H9 (cell line): ENCODE measurements around the gene STK35. TPM values are rescaled to one million over a fixed set of nuclear protein-coding genes. Genes with fewer than 3 reads are reported as not detected.
A peak's percentile ranks its signal among the peaks of the same experiment; 100 is the strongest.

Experiments used
- DNase-seq: peaks from one replicate; pipeline ENCODE4 v3.0.0-alpha.2; 2017
- H2AFZ ChIP-seq: one replicate; pipeline ENCODE4 v1.6.1; 2013; ENCODE audit warnings: mild to moderate bottlenecking, low read length, control low read depth, moderate library complexity
- H2AK5ac ChIP-seq: 2 replicates; pipeline ENCODE4 v1.6.1; 2013; ENCODE audit warnings: low read length, control low read depth, mixed read lengths; ENCODE audit not compliant: insufficient read length
- H2BK120ac ChIP-seq: one replicate; pipeline ENCODE4 v1.6.1; 2013; ENCODE audit warnings: low read depth, mild to moderate bottlenecking, low read length, control low read depth, inconsistent platforms; ENCODE audit not compliant: poor library complexity, severe bottlenecking
- H2BK12ac ChIP-seq: 2 replicates; pipeline ENCODE4 v1.6.1; 2013; ENCODE audit warnings: low read length, control low read depth, mixed read lengths, low read depth; ENCODE audit not compliant: insufficient read length
- H2BK15ac ChIP-seq: 2 replicates; pipeline ENCODE4 v1.6.1; 2013; ENCODE audit warnings: low read depth, low read length, control low read depth
- H2BK20ac ChIP-seq: one replicate; pipeline ENCODE4 v1.6.1; 2013; ENCODE audit warnings: low read depth, mild to moderate bottlenecking, low read length, control low read depth, inconsistent platforms; ENCODE audit not compliant: poor library complexity, severe bottlenecking
- H2BK5ac ChIP-seq: 2 replicates; pipeline ENCODE4 v1.6.1; 2013; ENCODE audit warnings: low read length, control low read depth, mixed read lengths; ENCODE audit not compliant: insufficient read length
- H3K14ac ChIP-seq: 2 replicates; pipeline ENCODE4 v1.6.1; 2013; ENCODE audit warnings: low read length, control low read depth; ENCODE audit not compliant: insufficient read depth
- H3K18ac ChIP-seq: 2 replicates; pipeline ENCODE4 v1.6.1; 2013; ENCODE audit warnings: low read depth, mild to moderate bottlenecking, mixed read lengths, low read length, control low read depth; ENCODE audit not compliant: insufficient read length
- H3K23ac ChIP-seq: 2 replicates; pipeline ENCODE4 v1.6.1; 2013; ENCODE audit warnings: low read length, control low read depth, mixed read lengths, low read depth; ENCODE audit not compliant: insufficient read length
- H3K23me2 ChIP-seq: 2 replicates; pipeline ENCODE4 v1.6.1; 2013; ENCODE audit warnings: low read depth, mild to moderate bottlenecking, mixed read lengths, low read length, control low read depth; ENCODE audit not compliant: insufficient read length, poor library complexity, severe bottlenecking
- H3K27ac ChIP-seq: 2 replicates; pipeline ENCODE4 v1.5.1; 2013; ENCODE audit warnings: low read length, control low read depth, mixed read lengths, low read depth; ENCODE audit not compliant: insufficient read length
- H3K27me3 ChIP-seq: 2 replicates; pipeline ENCODE4 v1.6.1; 2013; ENCODE audit warnings: low read length, control low read depth, inconsistent platforms; ENCODE audit not compliant: insufficient read depth
- H3K4ac ChIP-seq: 2 replicates; pipeline ENCODE4 v1.6.1; 2013; ENCODE audit warnings: low read depth, mild to moderate bottlenecking, control low read depth, inconsistent platforms, low read length, moderate library complexity
- H3K4me1 ChIP-seq: 2 replicates; pipeline ENCODE4 v1.6.1; 2013; ENCODE audit warnings: low read length, control low read depth, inconsistent platforms; ENCODE audit not compliant: insufficient read depth
- H3K4me2 ChIP-seq: 2 replicates; pipeline ENCODE4 v1.6.1; 2013; ENCODE audit warnings: low read length, control low read depth, mixed read lengths; ENCODE audit not compliant: insufficient read length, insufficient read depth
- H3K56ac ChIP-seq: 2 replicates; pipeline ENCODE4 v1.6.1; 2013; ENCODE audit warnings: low read depth, mild to moderate bottlenecking, mixed read lengths, low read length, control low read depth; ENCODE audit not compliant: insufficient read length
- H3K79me1 ChIP-seq: 2 replicates; pipeline ENCODE4 v1.6.1; 2013; ENCODE audit warnings: low read depth, mild to moderate bottlenecking, moderate library complexity, low read length, control low read depth, inconsistent platforms; ENCODE audit not compliant: insufficient read depth, poor library complexity, severe bottlenecking
- H3K79me2 ChIP-seq: 2 replicates; pipeline ENCODE4 v1.6.1; 2013; ENCODE audit warnings: low read length, control low read depth, inconsistent platforms; ENCODE audit not compliant: insufficient read depth
- H3K9ac ChIP-seq: 2 replicates; pipeline ENCODE4 v1.6.1; 2013; ENCODE audit warnings: low read length, control low read depth, mixed read lengths; ENCODE audit not compliant: insufficient read length; ENCODE audit errors: extremely low read depth
- H3K9me3 ChIP-seq: one replicate; pipeline ENCODE4 v1.6.1; 2013; ENCODE audit warnings: low read depth, low read length, inconsistent platforms; ENCODE audit not compliant: control insufficient read depth
- H3T11ph ChIP-seq: one replicate; pipeline ENCODE4 v1.6.1; 2013; ENCODE audit warnings: mild to moderate bottlenecking, low read length, control low read depth, inconsistent platforms
- H4K20me1 ChIP-seq: one replicate; pipeline ENCODE4 v1.6.1; 2013; ENCODE audit not compliant: control insufficient read depth, insufficient read length, insufficient read depth
- H4K5ac ChIP-seq: 2 replicates; pipeline ENCODE4 v1.6.1; 2013; ENCODE audit warnings: low read depth, mild to moderate bottlenecking, mixed read lengths, low read length, control low read depth; ENCODE audit not compliant: insufficient read length
- H4K8ac ChIP-seq: replicated peaks from 2 replicates; pipeline ENCODE4 v1.6.1; 2013; ENCODE audit warnings: low read length, control low read depth, mixed read lengths, low read depth; ENCODE audit not compliant: insufficient read length
- H4K91ac ChIP-seq: 2 replicates; pipeline ENCODE4 v1.6.1; 2013; ENCODE audit warnings: low read depth, mild to moderate bottlenecking, moderate library complexity, mixed read lengths, low read length, control low read depth; ENCODE audit not compliant: insufficient read length
- H3K27ac Mint-ChIP-seq, 3 experiments: 2 replicates in 2 of 3; 3 replicates in 1 of 3; pipeline ENCODE4 v1.8.0; 2020 to 2021; ENCODE audit warnings: mixed read lengths in 3 of 3, mild to moderate bottlenecking in 1 of 3, moderate library complexity in 1 of 3
- H3K27me3 Mint-ChIP-seq: 2 replicates; pipeline ENCODE4 v1.8.0; 2021; ENCODE audit warnings: low read depth, mild to moderate bottlenecking, moderate library complexity, mixed read lengths
- H3K36me3 Mint-ChIP-seq, 3 experiments: 2 replicates in 2 of 3; 3 replicates in 1 of 3; pipeline ENCODE4 v1.8.0; 2020 to 2021; ENCODE audit warnings: low read depth in 3 of 3, mixed read lengths in 3 of 3; ENCODE audit not compliant: insufficient read depth in 1 of 3
- H3K4me1 Mint-ChIP-seq, 2 experiments: 2 replicates each; pipeline ENCODE4 v1.8.0; 2020; ENCODE audit warnings: mixed read lengths in 2 of 2
- H3K4me3 Mint-ChIP-seq, 2 experiments: 2 replicates in 1 of 2; 3 replicates in 1 of 2; pipeline ENCODE4 v1.8.0; 2020 to 2021; ENCODE audit warnings: mild to moderate bottlenecking in 2 of 2, mixed read lengths in 2 of 2, moderate library complexity in 1 of 2
- H3K9me3 Mint-ChIP-seq, 2 experiments: 2 replicates in 1 of 2; 3 replicates in 1 of 2; pipeline ENCODE4 v1.8.0; 2020; ENCODE audit warnings: mild to moderate bottlenecking in 2 of 2, mixed read lengths in 2 of 2, moderate library complexity in 1 of 2
- WGBS: extraction: QIAGEN DNeasy Blood & Tissue Kit; methylation state at CpG from one replicate; pipeline ENCODE4 v1.1.7; 2013; ENCODE audit warnings: missing lambda C conversion rate, low lambda C conversion rate, mixed read lengths; ENCODE audit not compliant: insufficient read length; ENCODE audit errors: extremely low coverage; 5-methylcytosine and 5-hydroxymethylcytosine counted together
- total RNA-seq: library from RNA; stranded (reverse); gene quantifications from 2 replicates; pipeline ENCODE4 v1.2.1, GENCODE V29; 2021
- TF ChIP-seq, protein P1 (sequence below): fragments of 200-600 bp; sonication (generic); conservative IDR thresholded peaks from 3 replicates; pipeline ENCODE4 v1.8.0; 2021; ENCODE audit warnings: antibody characterized with exemption, mild to moderate bottlenecking

The STK35 gene
- total RNA-seq, 1 experiment from 2014 or later: 66.2 TPM

DNA sequence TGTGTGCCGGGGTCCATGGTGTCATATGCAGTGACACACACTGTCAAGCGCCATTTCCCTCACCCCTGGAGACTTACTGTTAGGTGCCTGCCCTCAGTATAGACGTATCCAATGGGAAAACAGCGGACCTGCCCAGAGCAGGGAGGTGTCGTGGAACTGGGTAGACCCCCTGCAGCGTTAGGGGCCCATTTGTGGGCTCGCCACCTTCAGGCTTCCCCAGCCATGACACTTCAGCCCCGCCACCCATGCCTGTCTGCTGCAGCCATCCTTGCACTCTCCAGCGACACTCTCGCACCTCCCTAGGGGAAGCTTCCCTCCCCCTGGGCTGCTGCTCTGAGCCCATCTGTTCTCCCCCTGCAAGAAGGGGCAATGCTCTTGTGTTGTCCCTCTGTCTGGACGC, 43.2 kb downstream of the STK35 start:
- no peak overlapping the region for H3T11ph ChIP-seq
- H2AK5ac ChIP-seq: no peak overlapping the region
- H3K27me3 Mint-ChIP-seq: no peaks in the 10 kb centered on the region
- H3K23me2 ChIP-seq: no peaks in the 10 kb centered on the region
- no CpG with 5 or more reads among the region's 11 CpGs for WGBS
- H3K4me2 ChIP-seq: no peak overlapping the region
- H3K27me3 ChIP-seq: no peaks in the 10 kb centered on the region
- H3K27ac Mint-ChIP-seq: peak overlapping the region in 2 of 3 experiments; percentile 64 to 67; a peak in 3 of 7 replicates
- H3K14ac ChIP-seq: no peak overlapping the region
- no peaks in the 10 kb centered on the region for H3K79me2 ChIP-seq
- H4K5ac ChIP-seq: no peak overlapping the region
- H2BK15ac ChIP-seq: no peak overlapping the region
- H3K23ac ChIP-seq: no peak overlapping the region
- no peak for DNase-seq
- H2BK5ac ChIP-seq: no peak overlapping the region
- TF ChIP-seq, protein P1, sequence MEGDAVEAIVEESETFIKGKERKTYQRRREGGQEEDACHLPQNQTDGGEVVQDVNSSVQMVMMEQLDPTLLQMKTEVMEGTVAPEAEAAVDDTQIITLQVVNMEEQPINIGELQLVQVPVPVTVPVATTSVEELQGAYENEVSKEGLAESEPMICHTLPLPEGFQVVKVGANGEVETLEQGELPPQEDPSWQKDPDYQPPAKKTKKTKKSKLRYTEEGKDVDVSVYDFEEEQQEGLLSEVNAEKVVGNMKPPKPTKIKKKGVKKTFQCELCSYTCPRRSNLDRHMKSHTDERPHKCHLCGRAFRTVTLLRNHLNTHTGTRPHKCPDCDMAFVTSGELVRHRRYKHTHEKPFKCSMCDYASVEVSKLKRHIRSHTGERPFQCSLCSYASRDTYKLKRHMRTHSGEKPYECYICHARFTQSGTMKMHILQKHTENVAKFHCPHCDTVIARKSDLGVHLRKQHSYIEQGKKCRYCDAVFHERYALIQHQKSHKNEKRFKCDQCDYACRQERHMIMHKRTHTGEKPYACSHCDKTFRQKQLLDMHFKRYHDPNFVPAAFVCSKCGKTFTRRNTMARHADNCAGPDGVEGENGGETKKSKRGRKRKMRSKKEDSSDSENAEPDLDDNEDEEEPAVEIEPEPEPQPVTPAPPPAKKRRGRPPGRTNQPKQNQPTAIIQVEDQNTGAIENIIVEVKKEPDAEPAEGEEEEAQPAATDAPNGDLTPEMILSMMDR: peak; percentile 26; the same call in 2 of the 3 replicates
- H3K4me1 ChIP-seq: no peaks in the 10 kb centered on the region
- H3K9me3 ChIP-seq: no peaks in the 10 kb centered on the region
- H2BK12ac ChIP-seq: no peak overlapping the region
- no peak overlapping the region for H3K4ac ChIP-seq
- H3K9me3 Mint-ChIP-seq: no peaks in the 10 kb centered on the region
- no peak overlapping the region for H3K27ac ChIP-seq
- no peak overlapping the region for H3K9ac ChIP-seq
- no peaks in the 10 kb centered on the region for H3K79me1 ChIP-seq
- no peak overlapping the region for H4K91ac ChIP-seq
- H3K56ac ChIP-seq: no peak overlapping the region
- no peak overlapping the region for H3K4me3 Mint-ChIP-seq
- no peaks in the 10 kb centered on the region for H4K20me1 ChIP-seq
- peaks cover 32 to 38% of the 10 kb centered on the region in 2 experiments for H3K4me1 Mint-ChIP-seq
- no peak overlapping the region for H3K18ac ChIP-seq
- no peak overlapping the region for H2AFZ ChIP-seq
- H2BK20ac ChIP-seq: no peak overlapping the region
- H3K36me3 Mint-ChIP-seq: peaks cover 13 to 35% (median 29%) of the 10 kb centered on the region in 3 experiments
- H4K8ac ChIP-seq: no peak overlapping the region
- no peak overlapping the region for H2BK120ac ChIP-seq
